Measurements from ENCODE around the gene OTUB2. TPM values are rescaled to one million over a fixed set of nuclear protein-coding genes. Genes with fewer than 3 reads are reported as not detected.

Gene OTUB2
- total and polyA plus RNA-seq, 5 donors from 2014 or later: 0.25 to 0.46 (median 0.37) TPM; not detected in 1

DNA sequence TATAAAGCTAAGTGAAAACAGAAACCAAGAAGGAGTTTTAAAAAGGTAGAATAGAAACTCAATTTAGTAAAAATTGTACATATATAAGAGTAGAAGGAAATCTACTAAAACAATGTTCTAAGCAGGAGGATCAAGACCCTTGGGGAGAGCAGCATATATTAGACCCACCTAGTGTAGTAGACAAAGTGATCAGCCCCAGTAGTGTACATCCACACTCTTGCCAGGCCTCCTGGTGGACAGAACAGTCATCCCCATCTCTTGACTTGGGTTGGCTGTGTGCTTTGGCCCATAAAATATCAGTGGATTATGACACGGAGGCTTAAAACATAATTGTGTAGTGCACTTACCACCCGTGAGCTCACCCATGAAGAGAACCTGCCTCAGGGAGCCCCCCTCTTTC is 10.9 kb upstream of the OTUB2 start:
- ATAC-seq (ENCODE audit: low read depth in 2 of 2) (no peak), DNase-seq (no peak)
- peaks cover 14% of the 10 kb centered on the region for H3K4me1 ChIP-seq (ENCODE audit: control insufficient read depth, insufficient read depth, low read length, poor library complexity, severe bottlenecking)
- Mint-ChIP-seq H3K4me1 (peaks cover 0 to 21% (median 12%) of the 10 kb centered on the region in 4 donors), H3K4me3 (no peak overlapping the region), H3K27me3 (peaks cover 5% of the 10 kb centered on the region), H3K36me3 (no peaks in the 10 kb centered on the region), H3K27ac (no peak overlapping the region), H3K9me3 (peaks cover 0 to 1% (median 0%) of the 10 kb centered on the region in 7 donors)
- H3K36me3 ChIP-seq (ENCODE audit: control insufficient read depth, insufficient read depth, low read length): no peaks in the 10 kb centered on the region
- peaks cover 3% of the 10 kb centered on the region for H3K27me3 ChIP-seq (ENCODE audit: control insufficient read depth, insufficient read depth, low read length)
- H3K9me3 ChIP-seq (ENCODE audit: control insufficient read depth in 2 of 2, low read length in 2 of 2): no peaks in the 10 kb centered on the region
- no peak overlapping the region for H3K27ac ChIP-seq (ENCODE audit: insufficient read depth, low read length, poor library complexity, severe bottlenecking)
- no peak overlapping the region for H3K4me3 ChIP-seq (ENCODE audit: low read depth, low read length)

DNA sequence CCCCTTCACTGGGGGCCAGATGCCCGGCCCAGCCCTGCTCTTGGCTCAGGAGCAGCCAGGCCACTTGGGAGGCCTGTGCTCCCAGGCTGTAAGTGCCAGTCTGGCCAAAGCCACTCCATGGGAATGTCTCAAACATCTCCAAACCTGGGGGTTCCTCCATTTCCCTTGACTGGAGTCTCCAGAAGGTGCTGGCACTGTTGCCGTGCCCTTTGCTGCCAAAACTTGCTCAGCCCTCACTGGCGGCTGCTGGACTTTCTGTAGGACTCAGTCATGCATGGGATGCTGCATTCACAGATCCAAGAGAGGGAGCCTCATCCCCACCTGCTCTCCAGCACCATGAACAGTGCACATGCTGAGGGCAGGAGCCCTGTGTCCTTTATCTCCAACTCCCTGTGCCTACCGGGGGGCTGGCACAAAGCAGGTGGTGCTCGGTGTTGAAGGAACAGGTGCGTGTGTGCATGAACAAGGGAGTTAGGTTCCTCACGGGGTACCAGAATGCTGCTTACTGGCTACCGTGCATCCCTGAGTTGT is 9.6 kb upstream of the OTUB2 start:
- Mint-ChIP-seq H3K9me3 (peaks cover 0 to 1% (median 0%) of the 10 kb centered on the region in 7 donors), H3K36me3 (no peaks in the 10 kb centered on the region), H3K4me3 (no peak overlapping the region), H3K27ac (no peak overlapping the region), H3K27me3 (no peaks in the 10 kb centered on the region), H3K4me1 (peaks cover 0 to 10% (median 7%) of the 10 kb centered on the region in 4 donors)
- peaks cover 5% of the 10 kb centered on the region for H3K4me1 ChIP-seq (ENCODE audit: control insufficient read depth, insufficient read depth, low read length, poor library complexity, severe bottlenecking)
- H3K36me3 ChIP-seq (ENCODE audit: control insufficient read depth, insufficient read depth, low read length): no peaks in the 10 kb centered on the region
- H3K27me3 ChIP-seq (ENCODE audit: control insufficient read depth, insufficient read depth, low read length): peaks cover 3% of the 10 kb centered on the region
- no peak overlapping the region for H3K27ac ChIP-seq (ENCODE audit: insufficient read depth, low read length, poor library complexity, severe bottlenecking)
- no peak for ATAC-seq (ENCODE audit: low read depth in 2 of 2)
- no peaks in the 10 kb centered on the region for H3K9me3 ChIP-seq (ENCODE audit: control insufficient read depth in 2 of 2, low read length in 2 of 2)
- no peak for DNase-seq
- no peak overlapping the region for H3K4me3 ChIP-seq (ENCODE audit: low read depth, low read length)

DNA sequence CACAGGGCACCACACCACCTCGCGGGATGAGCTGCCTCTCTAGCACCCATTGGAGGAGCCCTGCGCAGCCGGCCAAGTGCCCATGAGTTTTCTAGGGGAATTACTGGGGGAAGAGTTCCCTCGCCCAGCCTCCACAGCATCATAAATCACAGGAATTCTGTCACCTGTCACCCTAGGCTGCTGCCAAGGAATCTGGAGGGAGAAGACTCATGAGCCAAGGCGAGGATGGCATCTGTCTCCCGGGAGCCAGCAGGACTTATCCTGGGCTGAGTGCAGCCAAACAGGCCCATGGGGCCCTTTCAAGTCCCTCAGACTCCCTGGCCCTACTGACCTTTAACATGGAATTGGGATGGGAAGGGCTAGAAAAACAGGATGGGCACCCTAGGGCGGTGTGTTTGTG is 7.8 kb upstream of the OTUB2 start:
- Mint-ChIP-seq H3K4me3 (no peak overlapping the region), H3K27ac (no peak overlapping the region), H3K4me1 (peaks cover 0 to 7% (median 4%) of the 10 kb centered on the region in 4 donors), H3K27me3 (no peaks in the 10 kb centered on the region), H3K36me3 (no peaks in the 10 kb centered on the region), H3K9me3 (no peaks in the 10 kb centered on the region)
- Histone ChIP-seq H3K4me1 (ENCODE audit: control insufficient read depth, insufficient read depth, low read length, poor library complexity, severe bottlenecking) (peaks cover 4% of the 10 kb centered on the region), H3K36me3 (ENCODE audit: control insufficient read depth, insufficient read depth, low read length) (no peaks in the 10 kb centered on the region), H3K9me3 (ENCODE audit: control insufficient read depth in 2 of 2, low read length in 2 of 2) (no peaks in the 10 kb centered on the region), H3K27me3 (ENCODE audit: control insufficient read depth, insufficient read depth, low read length) (peaks cover 3% of the 10 kb centered on the region), H3K27ac (ENCODE audit: insufficient read depth, low read length, poor library complexity, severe bottlenecking) (no peak overlapping the region), H3K4me3 (ENCODE audit: low read depth, low read length) (no peak overlapping the region)
- ATAC-seq (ENCODE audit: low read depth in 2 of 2): no peak
- DNase-seq: no peak

DNA sequence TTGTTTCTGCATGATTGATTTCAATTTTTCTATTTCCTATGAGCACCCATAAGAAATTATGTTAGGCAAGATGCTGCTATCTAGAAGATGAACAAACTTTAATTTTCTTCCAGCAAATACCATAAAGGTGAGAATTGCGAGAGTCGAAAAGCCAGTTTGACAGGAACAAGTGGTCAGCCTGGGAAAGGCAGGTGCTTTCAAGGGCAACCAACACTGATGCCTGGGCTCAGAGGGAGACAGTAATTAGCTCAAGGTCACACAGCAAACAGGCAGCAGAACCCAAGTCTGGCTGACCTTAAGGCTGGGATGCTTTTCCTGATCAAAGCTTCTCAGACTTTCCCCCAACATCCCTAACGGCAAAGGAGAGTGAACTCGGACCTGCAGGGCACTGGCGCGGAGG is 6.8 kb upstream of the OTUB2 start:
- no peak overlapping the region for H3K4me3 Mint-ChIP-seq
- no peaks in the 10 kb centered on the region for H3K36me3 Mint-ChIP-seq
- H3K27ac Mint-ChIP-seq: no peak overlapping the region
- Histone ChIP-seq H3K9me3 (ENCODE audit: control insufficient read depth in 2 of 2, low read length in 2 of 2) (no peaks in the 10 kb centered on the region), H3K36me3 (ENCODE audit: control insufficient read depth, insufficient read depth, low read length) (no peaks in the 10 kb centered on the region), H3K4me3 (ENCODE audit: low read depth, low read length) (no peak overlapping the region), H3K27me3 (ENCODE audit: control insufficient read depth, insufficient read depth, low read length) (peaks cover 3% of the 10 kb centered on the region), H3K4me1 (ENCODE audit: control insufficient read depth, insufficient read depth, low read length, poor library complexity, severe bottlenecking) (peaks cover 4% of the 10 kb centered on the region), H3K27ac (ENCODE audit: insufficient read depth, low read length, poor library complexity, severe bottlenecking) (no peak overlapping the region)
- H3K9me3 Mint-ChIP-seq: no peaks in the 10 kb centered on the region
- peaks cover 0 to 7% (median 4%) of the 10 kb centered on the region in 4 donors for H3K4me1 Mint-ChIP-seq
- no peaks in the 10 kb centered on the region for H3K27me3 Mint-ChIP-seq
- DNase-seq: no peak
- ATAC-seq (ENCODE audit: low read depth in 2 of 2): no peak

DNA sequence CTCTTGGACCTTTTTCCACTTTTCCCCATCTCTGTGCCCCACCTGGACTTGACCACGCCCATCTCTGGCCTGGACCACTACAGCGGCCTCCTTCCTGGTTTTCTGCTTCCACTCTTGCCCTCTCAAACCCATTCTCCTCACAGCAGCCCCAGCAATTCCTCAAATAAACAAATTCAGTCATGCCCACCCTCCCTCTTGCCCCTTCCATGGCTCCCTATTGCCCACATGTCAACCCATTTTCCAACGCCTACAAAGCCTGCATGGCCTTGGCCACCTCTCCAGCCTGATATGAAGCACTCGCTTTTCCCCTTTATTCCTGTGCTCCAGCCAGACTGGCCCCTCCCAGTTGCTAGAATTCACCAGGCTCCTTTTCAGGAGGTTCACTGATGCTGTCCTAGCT is 5.9 kb upstream of the OTUB2 start:
- Histone ChIP-seq H3K27me3 (ENCODE audit: control insufficient read depth, insufficient read depth, low read length) (peaks cover 3% of the 10 kb centered on the region), H3K4me1 (ENCODE audit: control insufficient read depth, insufficient read depth, low read length, poor library complexity, severe bottlenecking) (peaks cover 4% of the 10 kb centered on the region), H3K4me3 (ENCODE audit: low read depth, low read length) (no peak overlapping the region), H3K27ac (ENCODE audit: insufficient read depth, low read length, poor library complexity, severe bottlenecking) (no peak overlapping the region), H3K36me3 (ENCODE audit: control insufficient read depth, insufficient read depth, low read length) (no peaks in the 10 kb centered on the region), H3K9me3 (ENCODE audit: control insufficient read depth in 2 of 2, low read length in 2 of 2) (no peaks in the 10 kb centered on the region)
- H3K27me3 Mint-ChIP-seq: no peaks in the 10 kb centered on the region
- no peaks in the 10 kb centered on the region for H3K36me3 Mint-ChIP-seq
- peaks cover 0 to 7% (median 4%) of the 10 kb centered on the region in 4 donors for H3K4me1 Mint-ChIP-seq
- no peaks in the 10 kb centered on the region for H3K9me3 Mint-ChIP-seq
- DNase-seq (no peak), ATAC-seq (ENCODE audit: low read depth in 2 of 2) (no peak)
- peak overlapping the region in 1 of 3 donors; percentile 48 for H3K27ac Mint-ChIP-seq
- no peak overlapping the region for H3K4me3 Mint-ChIP-seq

DNA sequence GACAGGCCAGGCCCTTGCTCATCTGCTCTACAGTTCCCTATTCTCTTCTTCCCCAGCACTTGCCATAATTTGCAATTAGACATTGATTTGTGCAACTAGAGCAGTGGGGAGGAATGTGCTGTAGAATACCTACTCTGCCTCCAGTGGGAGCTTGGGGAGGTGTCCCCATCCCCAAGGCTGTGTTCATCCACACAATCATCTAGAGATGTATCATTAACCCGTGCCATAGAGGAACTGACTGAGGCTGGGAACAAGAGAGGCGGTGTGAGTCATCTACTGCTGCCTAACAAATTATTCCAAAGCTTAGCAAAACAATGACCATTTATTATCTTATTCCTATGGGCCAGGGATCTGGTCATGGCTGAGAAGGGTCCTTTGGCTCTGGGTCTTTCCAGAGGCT is 5.1 kb upstream of the OTUB2 start:
- DNase-seq (no peak), ATAC-seq (ENCODE audit: low read depth in 2 of 2) (no peak)
- H3K27me3 ChIP-seq (ENCODE audit: control insufficient read depth, insufficient read depth, low read length): peaks cover 3% of the 10 kb centered on the region
- Mint-ChIP-seq H3K27ac (no peak overlapping the region), H3K36me3 (no peaks in the 10 kb centered on the region), H3K27me3 (peaks cover 3% of the 10 kb centered on the region), H3K4me1 (peaks cover 0 to 11% (median 8%) of the 10 kb centered on the region in 4 donors), H3K9me3 (no peaks in the 10 kb centered on the region), H3K4me3 (no peak overlapping the region)
- no peak overlapping the region for H3K4me3 ChIP-seq (ENCODE audit: low read depth, low read length)
- no peaks in the 10 kb centered on the region for H3K9me3 ChIP-seq (ENCODE audit: control insufficient read depth in 2 of 2, low read length in 2 of 2)
- H3K36me3 ChIP-seq (ENCODE audit: control insufficient read depth, insufficient read depth, low read length): no peaks in the 10 kb centered on the region
- peaks cover 4% of the 10 kb centered on the region for H3K4me1 ChIP-seq (ENCODE audit: control insufficient read depth, insufficient read depth, low read length, poor library complexity, severe bottlenecking)
- H3K27ac ChIP-seq (ENCODE audit: insufficient read depth, low read length, poor library complexity, severe bottlenecking): no peak overlapping the region

DNA sequence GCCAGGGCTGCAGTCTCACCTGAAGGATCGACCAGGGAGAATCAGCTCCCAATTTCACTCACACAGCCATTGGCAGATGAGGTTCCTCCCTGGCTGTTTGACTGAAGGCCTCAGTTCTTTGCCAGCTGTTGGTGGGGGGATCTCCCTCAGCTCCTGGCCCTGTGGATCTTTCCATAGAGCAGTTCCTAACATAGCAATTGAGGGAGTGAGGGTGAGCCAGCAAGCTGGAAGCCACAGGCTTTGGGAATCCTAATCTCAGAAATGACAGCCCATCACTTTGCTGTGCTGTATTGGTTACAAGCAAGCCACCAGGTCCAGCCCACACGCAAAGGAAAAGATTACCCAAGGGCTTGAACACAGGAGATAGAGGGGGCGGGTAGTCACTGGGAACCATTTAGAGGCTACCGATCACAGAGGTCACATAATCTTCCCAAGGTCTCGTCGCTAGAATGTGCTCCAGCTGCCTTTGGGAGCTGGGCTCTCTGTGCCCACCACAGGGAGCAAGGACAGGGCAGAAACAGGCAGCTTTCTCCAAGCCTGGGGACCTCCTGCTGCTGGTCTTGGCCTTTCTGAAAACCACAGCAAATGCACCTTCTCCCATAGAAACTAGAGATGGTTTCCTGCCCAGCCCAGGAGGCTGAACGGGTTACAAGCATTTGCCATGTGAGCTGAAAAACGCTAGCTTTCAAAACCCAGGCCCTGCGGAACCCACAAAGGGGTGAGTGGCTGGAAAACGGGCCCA is 4.6 kb upstream of the OTUB2 start:
- Histone ChIP-seq H3K27ac (ENCODE audit: insufficient read depth, low read length, poor library complexity, severe bottlenecking) (no peak overlapping the region), H3K36me3 (ENCODE audit: control insufficient read depth, insufficient read depth, low read length) (no peaks in the 10 kb centered on the region), H3K4me3 (ENCODE audit: low read depth, low read length) (no peak overlapping the region), H3K4me1 (ENCODE audit: control insufficient read depth, insufficient read depth, low read length, poor library complexity, severe bottlenecking) (peaks cover 6% of the 10 kb centered on the region), H3K9me3 (ENCODE audit: control insufficient read depth in 2 of 2, low read length in 2 of 2) (no peaks in the 10 kb centered on the region), H3K27me3 (ENCODE audit: control insufficient read depth, insufficient read depth, low read length) (peaks cover 3% of the 10 kb centered on the region)
- no peak overlapping the region for H3K4me3 Mint-ChIP-seq
- peak overlapping the region in 1 of 3 donors; percentile 51 for H3K27ac Mint-ChIP-seq
- peaks cover 5% of the 10 kb centered on the region for H3K27me3 Mint-ChIP-seq
- DNase-seq (peak in 1 of 3 donors; percentile 30), ATAC-seq (ENCODE audit: low read depth in 2 of 2) (no peak)
- H3K9me3 Mint-ChIP-seq: no peaks in the 10 kb centered on the region
- H3K4me1 Mint-ChIP-seq: peaks cover 0 to 14% (median 10%) of the 10 kb centered on the region in 4 donors
- H3K36me3 Mint-ChIP-seq: no peaks in the 10 kb centered on the region
